Activated CD8-positive, alpha-beta T cell treated with anti-CD3 and anti-CD28 coated beads for 36 hours (primary cell): ENCODE measurements around the gene AXIN1. TPM values are rescaled to one million over a fixed set of nuclear protein-coding genes. Genes with fewer than 3 reads are reported as not detected.

Source experiments
- ATAC-seq: fragments of 200-7000 bp; cut with Tn5 transposase; one replicate; pipeline ENCODE4 v1.10.0; 2021; ENCODE audit warnings: mild to moderate bottlenecking, moderate library complexity
- CTCF ChIA-PET: fragments of 350-600 bp; sonication (Branson Sonifier 250); formaldehyde crosslinking; loops from one replicate; lab custom pipeline; 2021; ENCODE audit warnings: antibody characterized with exemption; lab: Charles Lee
- POLR2A ChIA-PET: fragments of 350-600 bp; sonication (Branson Sonifier 250); formaldehyde crosslinking; loops from one replicate; lab custom pipeline; 2021; ENCODE audit warnings: antibody characterized with exemption; lab: Charles Lee
- DNase-seq: peaks from one replicate; pipeline ENCODE4 v3.0.0-alpha.2; 2020
- H3K27ac Mint-ChIP-seq: one replicate; pipeline ENCODE4 v1.8.0; 2021; ENCODE audit warnings: mild to moderate bottlenecking, mixed read lengths
- H3K27me3 Mint-ChIP-seq: one replicate; pipeline ENCODE4 v1.8.0; 2021; ENCODE audit warnings: mixed read lengths
- H3K36me3 Mint-ChIP-seq: one replicate; pipeline ENCODE4 v1.8.0; 2021; ENCODE audit warnings: low read depth, mixed read lengths
- H3K4me1 Mint-ChIP-seq: one replicate; pipeline ENCODE4 v1.8.0; 2021; ENCODE audit warnings: low read depth, mixed read lengths
- H3K4me3 Mint-ChIP-seq: one replicate; pipeline ENCODE4 v1.8.0; 2021; ENCODE audit warnings: mild to moderate bottlenecking, moderate library complexity, mixed read lengths
- H3K9me3 Mint-ChIP-seq: one replicate; pipeline ENCODE4 v1.8.0; 2021; ENCODE audit warnings: mixed read lengths
- CTCF ChIP-seq: fragments of 200-600 bp; IDR thresholded peaks from one replicate; pipeline ENCODE4 v1.8.0; 2022; ENCODE audit warnings: antibody characterized with exemption, mild to moderate bottlenecking
- intact Hi-C: fragments of 100-400 bp; cut with micrococcal nuclease; formaldehyde crosslinking; loops from one replicate; pipeline ENCODE4 v1.10.0; 2022
- total RNA-seq, 2 experiments: library from RNA; stranded (reverse); gene quantifications; one replicate each; pipeline ENCODE4 v1.2.3, GENCODE V29; 2021

The AXIN1 gene
- total RNA-seq, 2 experiments from 2014 or later: 24.1 to 24.9 TPM

- Mint-ChIP-seq H3K4me1 (peaks cover 19% of the 10 kb centered on the region), H3K4me3 (no peak overlapping the region), H3K9me3 (no peaks in the 10 kb centered on the region), H3K36me3 (no peaks in the 10 kb centered on the region), H3K27ac (no peak overlapping the region), H3K27me3 (no peaks in the 10 kb centered on the region)
- no peak for TF ChIP-seq CTCF
- intact Hi-C loops: loop anchor here (10.0 kb wide), 1 partner anchor 122 kb away; the partner anchor contains the start of gene FAM234A
- ATAC-seq (no peak), DNase-seq (no peak)
- ChIA-PET CTCF (interaction anchor here (0.9 to 1.8 kb wide), 3 partner anchors 239 to 291 kb away, joined by 3 to 6 read pairs (median 5); no protein-coding TSS in a partner anchor), POLR2A (no interaction called here)
Observed at GRCh38 chr16:356741-357140, 4.2 kb upstream of the AXIN1 start.

- DNase-seq (peak; percentile 59), ATAC-seq (no peak)
- Mint-ChIP-seq H3K4me1 (peaks cover 30% of the 10 kb centered on the region), H3K9me3 (no peaks in the 10 kb centered on the region), H3K4me3 (peak overlapping the region; percentile 40), H3K36me3 (peaks cover 10% of the 10 kb centered on the region), H3K27me3 (no peaks in the 10 kb centered on the region), H3K27ac (peak overlapping the region; percentile 83)
- TF ChIP-seq CTCF: no peak
- intact Hi-C loops: loop anchor here (10.0 kb wide), 1 partner anchor 120 kb away; the partner anchor contains the start of gene FAM234A
- CTCF ChIA-PET: interaction anchor here (1.0 kb wide), 2 partner anchors 238 to 248 kb away, joined by 3 read pairs; no protein-coding TSS in a partner anchor
- POLR2A ChIA-PET: interaction anchor here (1.0 to 1.3 kb wide), 3 partner anchors 10 to 149 kb away, joined by 3 to 5 read pairs (median 3); no protein-coding TSS in a partner anchor
Observed at GRCh38 chr16:354971-355461, 2.5 kb upstream of the AXIN1 start.

GRCh38 chr16:354291-354881 is 1.9 kb upstream of the AXIN1 start:
- ChIA-PET CTCF (interaction anchor here (1.1 kb wide), 1 partner anchor 100 kb away, joined by 3 read pairs; no protein-coding TSS in a partner anchor), POLR2A (interaction anchor here (1.0 to 1.7 kb wide), 4 partner anchors 11 to 148 kb away, joined by 3 to 6 read pairs (median 4); no protein-coding TSS in a partner anchor)
- H3K9me3 Mint-ChIP-seq: no peaks in the 10 kb centered on the region
- peaks cover 13% of the 10 kb centered on the region for H3K36me3 Mint-ChIP-seq
- peak overlapping the region; percentile 36 for H3K27ac Mint-ChIP-seq
- intact Hi-C loops: loop anchor here (10.0 kb wide), 1 partner anchor 120 kb away; the partner anchor contains the start of gene FAM234A
- H3K4me3 Mint-ChIP-seq: peak overlapping the region; percentile 12
- ATAC-seq (no peak), DNase-seq (no peak)
- TF ChIP-seq CTCF: no peak
- peaks cover 36% of the 10 kb centered on the region for H3K4me1 Mint-ChIP-seq
- H3K27me3 Mint-ChIP-seq: no peaks in the 10 kb centered on the region

- H3K9me3 Mint-ChIP-seq: no peaks in the 10 kb centered on the region
- intact Hi-C loops: loop anchor here (10.0 kb wide), 1 partner anchor 119 kb away; the partner anchor contains the start of gene FAM234A
- peak; percentile 26 for DNase-seq
- ChIA-PET CTCF (interaction anchor here (0.6 to 1.4 kb wide), 4 partner anchors 17 to 161 kb away, joined by 3 to 4 read pairs (median 3); partner anchors contain the start of gene MRPL28), POLR2A (interaction anchor here (1.7 kb wide), 1 partner anchor 13 kb away, joined by 6 read pairs; no protein-coding TSS in a partner anchor)
- no peak for TF ChIP-seq CTCF
- H3K27ac Mint-ChIP-seq: peak overlapping the region; percentile 36
- peaks cover 15% of the 10 kb centered on the region for H3K36me3 Mint-ChIP-seq
- ATAC-seq: no peak
- no peaks in the 10 kb centered on the region for H3K27me3 Mint-ChIP-seq
- H3K4me3 Mint-ChIP-seq: peak overlapping the region; percentile 12
- peaks cover 40% of the 10 kb centered on the region for H3K4me1 Mint-ChIP-seq
Observed at GRCh38 chr16:353404-354290, 1.1 kb upstream of the AXIN1 start.
